ENCODE data around the gene CADM2. TPM values are rescaled to one million over a fixed set of nuclear protein-coding genes. Genes with fewer than 3 reads are reported as not detected.

The CADM2 gene
- total RNA-seq, 4 donors from 2014 or later, result 15.6 to 51.8 (median 37.4) TPM

DNA sequence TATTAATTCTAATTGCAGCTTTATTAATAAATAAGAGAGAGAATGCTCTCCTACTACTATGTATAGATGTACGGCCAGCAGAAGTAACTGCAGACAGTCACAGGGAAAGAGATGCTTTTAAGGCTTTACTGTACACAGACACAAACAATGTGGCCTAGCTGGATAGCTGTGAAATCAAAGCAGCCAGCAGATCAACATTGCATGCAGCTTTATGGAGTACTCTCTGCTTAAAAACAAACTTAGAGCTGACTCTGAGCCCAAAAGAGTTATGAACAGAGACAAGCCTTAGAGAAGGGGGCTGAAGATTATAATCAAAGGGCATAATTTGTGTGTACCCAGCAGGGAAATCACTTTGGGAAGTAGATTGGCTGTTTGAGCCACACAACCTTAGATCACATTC is 47.2 kb downstream of the CADM2 start:
- no peaks in the 10 kb centered on the region for H3K9me3 ChIP-seq
- no peaks in the 10 kb centered on the region for H3K4me1 ChIP-seq
- DNase-seq (ENCODE audit: low spot score in 2 of 2), result no peak
- H3K27me3 ChIP-seq, result no peaks in the 10 kb centered on the region
- WGBS, 2 donors, result 65 to 77% methylated on average over 1 of the region's 1 CpG
- peak overlapping the region in 1 of 4 donors; percentile 43 for H3K27ac ChIP-seq
- no peak overlapping the region for H3K4me3 ChIP-seq
- TF ChIP-seq EP300 (IDR thresholded peaks at IDR 0.05), result no peak
- no peak for TF ChIP-seq CTCF (IDR thresholded peaks at IDR 0.05)
- TF ChIP-seq POLR2A (IDR thresholded peaks at IDR 0.05), result no peak
- H3K36me3 ChIP-seq, result no peaks in the 10 kb centered on the region

DNA sequence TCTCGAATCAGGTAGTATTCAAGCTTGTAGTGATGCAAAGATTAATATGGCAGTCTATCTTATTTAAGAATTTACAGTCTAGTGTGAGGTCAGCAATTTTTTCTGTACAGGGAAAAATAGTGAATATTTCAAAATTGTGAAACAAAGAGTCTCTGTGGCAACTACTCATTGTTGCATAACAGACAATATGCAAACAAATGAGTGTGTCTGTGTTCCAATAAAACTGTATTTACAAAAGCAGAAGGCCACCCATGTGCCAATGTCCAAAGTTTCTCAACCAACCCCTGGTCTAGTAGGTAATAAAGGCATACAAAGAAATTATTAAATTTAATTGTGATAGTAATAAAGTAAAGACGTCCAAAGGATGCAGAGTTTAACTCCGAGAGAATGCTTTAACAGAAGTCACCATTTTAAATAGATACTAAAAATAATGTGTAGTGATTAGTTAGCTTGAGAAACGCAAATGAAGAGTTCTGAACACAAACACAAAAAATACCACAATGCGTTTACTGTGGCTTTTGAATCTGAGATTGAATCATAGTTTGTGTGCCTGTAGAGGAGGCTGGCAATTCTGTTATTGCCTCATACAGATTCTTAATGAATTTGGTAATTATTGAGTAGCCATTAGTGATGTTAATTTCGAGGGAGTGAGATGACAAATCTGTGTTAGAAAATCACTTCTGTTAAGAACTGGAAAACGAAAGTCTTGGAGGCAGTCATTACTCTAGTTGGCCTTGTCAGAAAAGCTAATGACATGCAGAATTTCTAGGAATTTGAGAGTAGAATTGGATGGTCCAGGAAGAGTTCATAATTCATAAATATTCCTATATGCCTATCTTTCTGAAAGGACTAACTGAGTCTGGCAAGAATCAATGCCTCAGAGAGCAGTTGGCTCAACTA is 48.7 kb downstream of the CADM2 start:
- H3K27me3 ChIP-seq, result no peaks in the 10 kb centered on the region
- no peaks in the 10 kb centered on the region for H3K9me3 ChIP-seq
- WGBS, 2 donors, result 49 to 51% methylated on average over 7 of the region's 7 CpGs
- peak overlapping the region in 2 of 4 donors; percentile 53 to 55 for H3K27ac ChIP-seq
- H3K4me1 ChIP-seq, result no peaks in the 10 kb centered on the region
- TF ChIP-seq EP300 (IDR thresholded peaks at IDR 0.05) (peak in 1 of 2 donors; percentile 58), POLR2A (IDR thresholded peaks at IDR 0.05) (no peak)
- H3K36me3 ChIP-seq, result no peaks in the 10 kb centered on the region
- H3K4me3 ChIP-seq, result peak overlapping the region in 1 of 4 donors; percentile 5
- DNase-seq (ENCODE audit: low spot score in 2 of 2), result no peak

- DNase-seq (ENCODE audit: low spot score in 2 of 2), result no peak
- Histone ChIP-seq H3K4me3 (no peak overlapping the region), H3K27ac (no peak overlapping the region), H3K4me1 (no peaks in the 10 kb centered on the region), H3K36me3 (no peaks in the 10 kb centered on the region), H3K27me3 (no peaks in the 10 kb centered on the region), H3K9me3 (no peaks in the 10 kb centered on the region)
- WGBS, 2 donors, result 70 to 73% methylated on average over 5 of the region's 5 CpGs
- TF ChIP-seq POLR2A (IDR thresholded peaks at IDR 0.05) (no peak), CTCF (IDR thresholded peaks at IDR 0.05) (no peak), EP300 (IDR thresholded peaks at IDR 0.05) (no peak)
These were observed 62.0 kb downstream of the CADM2 start for GRCh38 chr3:85020828-85021227.

GRCh38 chr3:85030052-85030451 is 71.3 kb downstream of the CADM2 start:
- Histone ChIP-seq H3K27ac (no peak overlapping the region), H3K27me3 (no peaks in the 10 kb centered on the region), H3K36me3 (no peaks in the 10 kb centered on the region), H3K4me1 (no peaks in the 10 kb centered on the region), H3K9me3 (no peaks in the 10 kb centered on the region), H3K4me3 (no peak overlapping the region)
- no peak for TF ChIP-seq CTCF (IDR thresholded peaks at IDR 0.05)
- no peak for TF ChIP-seq POLR2A (IDR thresholded peaks at IDR 0.05)
- no peak for TF ChIP-seq EP300 (IDR thresholded peaks at IDR 0.05)
- 71 to 73% methylated on average over 7 of the region's 7 CpGs for WGBS, 2 donors
- DNase-seq (ENCODE audit: low spot score in 2 of 2), result no peak

- no peak for DNase-seq (ENCODE audit: low spot score in 2 of 2)
- WGBS, 2 donors, result 92 to 95% methylated on average over 2 of the region's 2 CpGs
- Histone ChIP-seq H3K36me3 (no peaks in the 10 kb centered on the region), H3K4me3 (no peak overlapping the region), H3K4me1 (no peaks in the 10 kb centered on the region), H3K27ac (no peak overlapping the region), H3K9me3 (no peaks in the 10 kb centered on the region), H3K27me3 (no peaks in the 10 kb centered on the region)
- no peak for TF ChIP-seq EP300 (IDR thresholded peaks at IDR 0.05)
- no peak for TF ChIP-seq POLR2A (IDR thresholded peaks at IDR 0.05)
- TF ChIP-seq CTCF (IDR thresholded peaks at IDR 0.05), result no peak
These were observed 78.4 kb downstream of the CADM2 start for GRCh38 chr3:85037203-85037602.
